GM19025 (cell line): Measurements from ENCODE around the gene MCC.

ENCODE experiments used
- ATAC-seq: cut with Tn5 transposase; IDR thresholded peaks from one replicate; pipeline ENCODE4 v1.9.1; 2021; ENCODE audit warnings: mild to moderate bottlenecking, low read depth, moderate library complexity; ENCODE audit not compliant: unreplicated experiment

Gene MCC

DNA sequence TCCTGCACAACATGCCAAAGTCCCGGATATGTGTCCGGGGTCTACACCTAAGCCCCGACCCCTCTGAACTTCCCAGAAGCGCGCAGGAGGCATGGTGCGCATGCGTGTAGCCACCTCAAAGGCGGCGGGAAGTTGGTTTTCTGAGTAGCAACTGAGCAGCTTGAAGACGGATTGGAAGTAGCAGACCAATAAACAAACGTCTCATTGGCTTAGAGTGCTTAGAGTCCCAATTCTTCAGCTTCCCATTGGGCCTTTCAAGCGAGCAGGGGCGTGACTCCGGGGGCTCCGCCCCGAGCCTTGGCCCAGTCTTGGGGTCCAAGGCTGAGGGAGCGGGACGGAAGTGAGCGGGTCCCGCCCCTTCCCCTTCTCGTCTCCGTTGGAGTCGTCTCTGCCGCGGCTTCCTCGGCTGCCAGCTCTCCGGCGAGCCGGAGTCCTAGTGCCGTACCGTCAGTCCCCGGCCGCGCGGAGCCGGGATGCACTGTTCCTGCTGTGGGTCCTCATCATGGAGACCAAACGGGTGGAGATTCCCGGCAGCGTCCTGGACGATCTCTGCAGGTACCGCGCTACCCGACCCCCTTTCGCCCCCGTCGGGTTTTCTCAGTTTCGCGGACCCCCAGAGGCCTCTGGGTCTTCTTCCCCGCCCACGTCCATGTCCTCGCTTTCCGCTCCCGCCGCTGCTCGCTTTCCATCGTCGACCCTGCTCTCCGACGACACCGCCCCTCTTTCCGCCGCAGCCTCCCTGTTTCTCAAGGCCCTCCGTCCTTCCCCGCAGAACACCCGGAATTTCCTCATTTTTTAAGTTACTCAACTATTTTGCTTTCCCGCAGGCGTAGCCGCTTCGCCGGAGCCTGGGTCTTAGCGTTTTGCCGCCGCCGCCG, 511.6 kb downstream of the MCC start, which contains the start of gene DCP2:
TSS of gene DCP2 (plus strand) at position 367 of the 878 bp plus-strand sequence. CDS start at position 503, 136 bp downstream.
- peak; percentile 97 for ATAC-seq

DNA sequence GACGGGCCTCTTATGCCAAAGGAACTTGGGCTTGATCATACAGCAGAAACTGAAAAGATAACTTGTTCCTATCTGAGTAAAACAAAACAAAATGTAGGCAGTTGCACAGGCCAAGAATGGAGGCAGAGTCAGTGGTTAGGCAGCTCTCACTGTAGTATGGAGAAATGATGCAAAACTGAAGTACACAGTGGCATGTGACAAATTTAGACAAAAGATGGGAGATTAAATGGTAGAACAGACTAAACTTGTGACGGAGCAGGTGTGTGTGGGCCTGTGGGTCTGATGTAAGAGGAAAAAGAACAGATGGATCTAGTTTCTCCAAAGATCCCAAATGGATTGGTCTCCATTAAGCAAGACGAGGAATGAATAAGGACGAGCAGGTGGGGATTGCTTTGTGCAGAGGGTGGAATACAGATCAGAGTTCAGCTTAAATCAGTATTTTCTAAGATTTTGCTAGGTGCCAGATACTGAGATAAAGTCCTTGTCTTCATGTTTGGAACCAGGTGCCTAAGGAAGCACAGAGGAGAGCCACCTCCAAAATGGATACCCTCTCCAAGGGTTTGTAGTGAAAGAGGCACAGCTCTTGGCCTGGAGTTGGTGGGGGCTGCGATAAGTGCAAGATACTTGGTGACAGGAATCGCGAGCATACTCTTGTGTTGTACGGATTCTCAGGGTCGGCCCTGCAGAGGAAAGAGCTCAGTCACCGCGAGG, 512.4 kb downstream of the MCC start:
- peak; percentile 1 for ATAC-seq

DNA sequence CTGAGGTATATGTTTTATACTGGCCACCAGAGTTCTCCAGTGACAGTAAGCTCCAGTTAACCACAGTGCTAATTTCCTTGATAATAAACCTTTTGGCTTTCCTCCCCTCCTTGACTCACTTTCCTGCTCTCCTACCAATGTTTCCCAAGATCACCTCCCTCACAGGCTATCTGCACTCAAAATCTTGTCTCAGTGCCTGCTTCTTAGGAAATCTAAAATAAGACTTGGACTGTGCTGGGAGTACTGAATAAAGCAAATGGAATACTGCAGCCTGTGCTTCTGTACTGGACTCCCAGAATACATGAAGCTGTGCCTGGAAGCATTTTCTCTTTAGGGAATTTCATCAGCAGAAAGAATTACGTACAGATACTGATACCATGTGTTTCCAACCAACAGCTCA, 513.4 kb downstream of the MCC start:
- ATAC-seq, result no peak

DNA sequence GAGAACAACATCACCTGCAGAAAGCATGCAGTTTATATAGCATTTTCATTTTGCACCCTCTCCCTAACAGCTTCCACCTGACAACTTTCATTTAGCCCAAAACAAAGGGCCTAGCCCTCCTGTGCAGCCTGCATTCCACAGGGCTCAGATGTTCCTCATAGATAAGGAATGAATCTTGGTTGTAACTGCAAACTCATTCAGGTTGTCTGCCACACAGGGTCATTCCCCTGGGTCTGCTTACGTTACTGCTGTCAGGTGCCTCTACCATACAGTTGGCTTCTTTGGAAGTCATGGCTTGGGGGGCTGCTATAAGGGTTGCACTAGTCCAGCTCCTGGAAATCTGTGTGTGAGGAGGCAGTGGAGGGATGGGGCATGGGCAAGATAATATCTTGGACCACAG, 514.3 kb downstream of the MCC start:
- no peak for ATAC-seq

DNA sequence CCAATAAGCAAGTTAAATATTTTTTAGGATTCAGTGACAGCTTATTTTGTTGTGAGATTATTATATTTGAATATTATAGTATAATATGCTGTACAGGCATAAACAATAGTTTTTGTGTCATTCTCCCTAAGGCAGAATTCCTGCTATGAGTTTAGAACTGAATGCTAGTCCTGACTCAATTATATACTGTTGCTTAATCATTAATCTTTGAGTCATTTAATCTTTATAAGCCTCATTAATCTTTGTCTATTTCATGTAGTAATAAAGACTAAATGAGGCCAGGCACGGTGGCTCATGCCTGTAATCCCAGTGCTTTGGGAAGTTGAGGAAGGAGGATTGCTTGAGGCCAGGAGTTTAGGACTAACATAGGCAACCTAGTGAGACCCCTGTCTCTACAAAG, 515.2 kb downstream of the MCC start:
- no peak for ATAC-seq
